MCF 10A (cell line): Measurements from ENCODE around the gene ATRIP. TPM values are rescaled to one million over a fixed set of nuclear protein-coding genes. Genes with fewer than 3 reads are reported as not detected.

ENCODE experiments used
- BruUV-seq: library from RNA; stranded (reverse); fragments of 400-500 nt; replicated peaks from 2 replicates; lab custom pipeline; 2021; lab: Mats Ljungman, UMichigan
- CTCF ChIA-PET: fragments of 300-600 bp; sonication (Branson Sonifier 250); formaldehyde crosslinking; extraction: SDS; loops from one replicate; lab custom pipeline; 2021; ENCODE audit warnings: antibody characterized with exemption, inconsistent platforms; lab: Yijun Ruan, JAX
- POLR2A ChIA-PET: fragments of 300-600, 350-650 bp; sonication (Branson Sonifier 250); formaldehyde crosslinking; extraction: SDS; loops from one replicate; lab custom pipeline; 2020; ENCODE audit warnings: antibody characterized with exemption, inconsistent platforms; lab: Yijun Ruan, JAX
- DNase-seq: peaks from one replicate; pipeline ENCODE4 v3.0.0-alpha.2; 2018; ENCODE audit not compliant: unreplicated experiment
- H3K27ac Mint-ChIP-seq: one replicate; pipeline ENCODE4 v1.8.0; 2022; ENCODE audit warnings: mild to moderate bottlenecking, low read depth, mixed read lengths; ENCODE audit not compliant: unreplicated experiment
- H3K27me3 Mint-ChIP-seq: one replicate; pipeline ENCODE4 v1.8.0; 2022; ENCODE audit warnings: mixed read lengths; ENCODE audit not compliant: insufficient read depth, unreplicated experiment
- H3K36me3 Mint-ChIP-seq: one replicate; pipeline ENCODE4 v1.8.0; 2022; ENCODE audit warnings: mild to moderate bottlenecking, moderate library complexity, mixed read lengths; ENCODE audit not compliant: insufficient read depth, unreplicated experiment
- H3K4me1 Mint-ChIP-seq: one replicate; pipeline ENCODE4 v1.8.0; 2022; ENCODE audit warnings: mixed read lengths; ENCODE audit not compliant: insufficient read depth, unreplicated experiment
- H3K4me3 Mint-ChIP-seq: one replicate; pipeline ENCODE4 v1.8.0; 2022; ENCODE audit warnings: mild to moderate bottlenecking, moderate library complexity, mixed read lengths; ENCODE audit not compliant: unreplicated experiment
- H3K9me3 Mint-ChIP-seq: one replicate; pipeline ENCODE4 v1.8.0; 2022; ENCODE audit warnings: mixed read lengths; ENCODE audit not compliant: unreplicated experiment
- CTCF ChIP-seq: fragments of 200-600 bp; IDR thresholded peaks from one replicate; pipeline ENCODE4 v1.8.0; 2022; ENCODE audit warnings: antibody characterized with exemption, mild to moderate bottlenecking; ENCODE audit not compliant: unreplicated experiment
- intact Hi-C: fragments of 100-400 bp; cut with micrococcal nuclease; formaldehyde crosslinking; loops from 2 replicates; pipeline ENCODE4 v1.14.1; 2022
- total RNA-seq: library from RNA; stranded (reverse); gene quantifications from 2 replicates; pipeline ENCODE4 v1.2.3, GENCODE V29; 2022

The ATRIP gene
- total RNA-seq, 1 experiment from 2014 or later = 8.6 TPM

- no TSS peak for BruUV-seq
- Mint-ChIP-seq H3K27me3 (no peaks in the 10 kb centered on the region), H3K9me3 (no peaks in the 10 kb centered on the region), H3K27ac (peak overlapping the region; percentile 98), H3K4me1 (peaks cover 58% of the 10 kb centered on the region), H3K4me3 (no peak overlapping the region), H3K36me3 (peaks cover 33% of the 10 kb centered on the region)
- intact Hi-C loops = no loop called here
- TF ChIP-seq CTCF = no peak
- POLR2A ChIA-PET = interaction anchor here (1.1 to 20.2 kb wide), 15 partner anchors 8 to 281 kb away, joined by 3 to 749 read pairs (median 6); partner anchors contain the start of genes ATRIP and SPINK8
- CTCF ChIA-PET = interaction anchor here (0.6 to 10.7 kb wide), 57 partner anchors 11 to 729 kb away, joined by 3 to 647 read pairs (median 8); partner anchors contain the start of genes ATRIP, CDC25A, NME6 and UCN2
- DNase-seq = no peak
Measured at GRCh38 chr3:48435223-48435595, 11.3 kb upstream of the ATRIP start.

- H3K27ac Mint-ChIP-seq = no peak overlapping the region
- no TSS peak for BruUV-seq
- no peaks in the 10 kb centered on the region for H3K27me3 Mint-ChIP-seq
- DNase-seq = peak; percentile 89
- H3K4me1 Mint-ChIP-seq = peaks cover 51% of the 10 kb centered on the region
- ChIA-PET CTCF (interaction anchor here (0.6 to 10.7 kb wide), 99 partner anchors 10 to 1697 kb away, joined by 3 to 647 read pairs (median 5); partner anchors contain the start of genes ATRIP, CDC25A, NME6 and PFKFB4), POLR2A (interaction anchor here (0.7 to 20.2 kb wide), 21 partner anchors 8 to 280 kb away, joined by 3 to 749 read pairs (median 4); partner anchors contain the start of genes ATRIP, CDC25A, PFKFB4 and SPINK8)
- H3K36me3 Mint-ChIP-seq = peaks cover 37% of the 10 kb centered on the region
- no peak overlapping the region for H3K4me3 Mint-ChIP-seq
- peak; percentile 99 for TF ChIP-seq CTCF
- intact Hi-C loops = loop anchor here (1.0 kb wide), 4 partner anchors 35 to 242 kb away; no protein-coding TSS in a partner anchor
- no peaks in the 10 kb centered on the region for H3K9me3 Mint-ChIP-seq
Measured at GRCh38 chr3:48435774-48436476, 10.6 kb upstream of the ATRIP start.

GRCh38 chr3:48436477-48436787 is 10.1 kb upstream of the ATRIP start:
- POLR2A ChIA-PET = interaction anchor here (0.7 to 20.2 kb wide), 19 partner anchors 8 to 249 kb away, joined by 3 to 749 read pairs (median 6); partner anchors contain the start of genes ATRIP, CDC25A and PFKFB4
- CTCF ChIA-PET = interaction anchor here (0.6 to 10.7 kb wide), 88 partner anchors 9 to 1698 kb away, joined by 3 to 647 read pairs (median 6); partner anchors contain the start of genes ATRIP, CDC25A, NME6 and PFKFB4
- peaks cover 46% of the 10 kb centered on the region for H3K4me1 Mint-ChIP-seq
- no peaks in the 10 kb centered on the region for H3K27me3 Mint-ChIP-seq
- no peaks in the 10 kb centered on the region for H3K9me3 Mint-ChIP-seq
- peaks cover 38% of the 10 kb centered on the region for H3K36me3 Mint-ChIP-seq
- DNase-seq = no peak
- TF ChIP-seq CTCF = no peak
- intact Hi-C loops = loop anchor here (1.0 kb wide), 4 partner anchors 35 to 242 kb away; no protein-coding TSS in a partner anchor
- no peak overlapping the region for H3K4me3 Mint-ChIP-seq
- H3K27ac Mint-ChIP-seq = no peak overlapping the region
- BruUV-seq = no TSS peak

- no TSS peak for BruUV-seq
- ChIA-PET CTCF (interaction anchor here (0.7 to 10.7 kb wide), 55 partner anchors 9 to 474 kb away, joined by 3 to 647 read pairs (median 8); partner anchors contain the start of genes ATRIP, CDC25A, NME6 and UCN2), POLR2A (interaction anchor here (0.6 to 20.2 kb wide), 11 partner anchors 9 to 249 kb away, joined by 3 to 749 read pairs (median 6); partner anchors contain the start of genes ATRIP, CDC25A and PFKFB4)
- Mint-ChIP-seq H3K36me3 (peaks cover 38% of the 10 kb centered on the region), H3K27me3 (no peaks in the 10 kb centered on the region), H3K4me1 (peaks cover 41% of the 10 kb centered on the region), H3K9me3 (no peaks in the 10 kb centered on the region), H3K4me3 (no peak overlapping the region), H3K27ac (no peak overlapping the region)
- intact Hi-C loops = loop anchor here (1.0 kb wide), 4 partner anchors 36 to 243 kb away; no protein-coding TSS in a partner anchor
- DNase-seq = no peak
- TF ChIP-seq CTCF = no peak
Measured at GRCh38 chr3:48436855-48437254, 9.7 kb upstream of the ATRIP start.
